ENCODE results near the gene SPRING1.
"Not testable (repeated sequence)": the region's sequence is repeated elsewhere in the genome, so short reads cannot be mapped to it uniquely, and the experiment has no call there.

Gene SPRING1

DNA sequence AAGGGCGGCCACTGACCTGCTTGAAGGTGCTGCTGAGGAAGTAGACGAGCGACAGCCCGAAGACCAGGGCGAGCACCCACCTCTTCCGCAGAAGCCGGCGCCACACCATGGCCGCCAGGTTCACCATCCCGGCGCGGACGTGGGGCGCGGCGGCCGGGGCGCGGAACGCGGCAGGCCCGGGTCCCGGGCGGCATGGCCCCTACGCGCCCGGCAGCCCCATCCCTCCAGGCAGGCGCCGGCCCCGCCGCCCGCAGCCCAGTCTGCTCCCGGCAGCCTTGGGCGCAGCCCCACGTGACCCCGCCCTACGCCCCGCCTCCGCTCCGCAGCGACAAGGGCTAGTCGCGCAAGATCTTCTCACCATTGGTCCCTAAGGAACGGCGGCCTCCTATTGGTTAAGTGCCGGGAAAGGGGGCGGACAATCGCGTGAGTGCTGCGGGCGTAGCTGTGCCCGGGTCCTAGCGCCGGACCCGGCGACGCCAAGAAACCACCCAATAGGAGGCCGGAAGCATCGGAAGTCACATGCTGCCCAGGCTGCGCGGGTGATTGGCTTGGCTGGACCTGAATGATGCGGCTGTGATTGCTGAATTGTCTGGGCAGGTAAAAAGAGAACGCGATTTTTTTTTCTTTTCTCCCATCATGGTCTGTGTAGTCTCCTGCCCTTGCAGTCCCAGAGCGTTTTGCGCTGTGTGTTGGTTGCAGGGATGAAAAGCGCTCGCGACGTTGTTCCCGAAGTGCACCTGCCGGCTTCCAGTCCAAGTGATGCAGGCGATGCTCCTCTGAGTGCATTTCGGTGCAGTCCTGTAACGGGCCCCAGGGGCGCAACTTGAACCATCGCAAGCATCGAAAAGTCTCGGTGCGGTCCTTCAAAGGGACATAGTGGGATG lies at the start of gene SPRING1, which contains the start of gene RNFT2:
TSS of gene SPRING1 (minus strand) at position 296 of the 884 bp plus-strand sequence. CDS start at position 127, 169 bp downstream.
TSS of gene RNFT2 (plus strand) at position 542 of the 884 bp plus-strand sequence. CDS start 2,183 bp downstream, outside the sequence.
- peak; percentile 95 to 100 (median 99) for DNase-seq

GRCh38 chr12:116784238-116784612 lies 46.4 kb upstream of the SPRING1 start:
- no peak for DNase-seq

DNA sequence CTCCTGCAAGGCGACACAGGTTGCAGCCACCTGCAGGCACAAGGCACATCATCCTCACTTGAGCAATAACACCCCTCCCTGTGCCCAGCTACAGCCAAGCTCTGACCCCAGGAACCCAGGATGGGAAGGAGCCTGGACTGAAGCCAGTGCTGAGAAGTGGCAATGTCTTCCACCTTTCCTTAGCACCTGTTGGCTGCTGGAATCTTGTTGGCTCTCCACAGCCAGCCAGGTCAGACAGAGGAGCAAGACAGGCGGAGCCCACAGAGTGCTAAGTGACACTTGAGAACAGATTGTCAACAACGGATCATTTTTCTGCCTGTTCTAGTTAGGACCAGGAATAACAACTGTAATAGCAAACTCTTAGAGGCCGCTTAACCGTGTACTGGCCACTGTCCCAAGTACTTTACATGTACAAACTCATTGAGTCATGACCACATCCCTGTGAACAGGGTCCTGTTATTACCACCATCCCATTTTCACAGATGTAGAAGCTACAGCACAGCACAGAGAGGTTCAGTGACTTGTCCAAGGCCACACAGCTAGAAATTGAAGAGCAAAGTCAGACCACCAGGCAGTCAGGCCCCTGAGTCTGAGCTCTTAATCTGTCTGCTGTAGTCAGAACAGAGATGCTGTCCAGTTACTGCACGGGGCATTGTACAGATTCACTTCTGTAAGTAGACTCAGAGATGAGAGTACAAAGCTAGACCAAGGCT lies 45.8 kb upstream of the SPRING1 start:
- no peak for DNase-seq

DNA sequence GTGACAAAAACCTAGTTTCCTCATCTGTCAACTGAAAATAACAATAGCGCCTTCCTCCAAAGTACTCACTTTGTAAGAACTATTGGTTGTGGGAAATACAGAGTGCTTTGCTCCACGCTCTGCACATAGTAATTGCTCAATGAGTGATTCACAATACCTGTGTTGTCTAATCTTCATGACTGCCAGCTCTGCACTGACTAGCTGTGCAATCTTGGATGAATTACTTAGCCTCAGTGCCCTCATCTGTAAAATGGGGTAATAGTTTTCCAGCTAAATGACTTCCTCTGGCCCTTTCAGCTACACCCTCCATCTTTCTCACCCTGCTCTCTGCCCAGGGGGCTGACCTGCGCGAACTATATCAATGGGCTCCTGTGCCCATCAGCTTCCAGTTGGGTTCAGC lies 43.1 kb upstream of the SPRING1 start:
- no peak for DNase-seq

DNA sequence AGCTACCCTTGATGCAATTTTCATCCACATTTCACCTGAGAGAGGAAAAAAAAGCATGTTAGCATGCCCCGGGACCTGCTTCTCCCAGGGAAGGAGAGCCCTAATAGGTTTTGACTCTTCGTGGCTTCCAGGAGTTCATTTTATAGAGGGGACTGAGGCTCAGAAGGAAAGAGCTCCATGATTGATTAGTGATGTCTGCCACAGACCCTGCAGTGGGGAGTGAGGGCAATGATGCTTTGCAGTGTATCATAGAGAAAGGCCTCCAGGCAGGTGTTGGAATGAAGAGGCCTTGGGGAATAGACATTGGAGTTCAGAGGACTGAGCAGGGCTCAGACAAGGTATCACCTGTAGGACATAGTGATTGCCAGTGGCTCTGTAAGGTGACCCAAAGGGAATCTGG lies 41.7 kb upstream of the SPRING1 start:
- no peak for DNase-seq

GRCh38 chr12:116777245-116777644 lies 39.4 kb upstream of the SPRING1 start:
- no peak for DNase-seq

GRCh38 chr12:116774020-116774419 lies 36.2 kb upstream of the SPRING1 start:
- no peak for DNase-seq

- DNase-seq, result peak in 1 of 58 donors; percentile 4
Observed at GRCh38 chr12:116773276-116773731, 35.4 kb upstream of the SPRING1 start.

DNA sequence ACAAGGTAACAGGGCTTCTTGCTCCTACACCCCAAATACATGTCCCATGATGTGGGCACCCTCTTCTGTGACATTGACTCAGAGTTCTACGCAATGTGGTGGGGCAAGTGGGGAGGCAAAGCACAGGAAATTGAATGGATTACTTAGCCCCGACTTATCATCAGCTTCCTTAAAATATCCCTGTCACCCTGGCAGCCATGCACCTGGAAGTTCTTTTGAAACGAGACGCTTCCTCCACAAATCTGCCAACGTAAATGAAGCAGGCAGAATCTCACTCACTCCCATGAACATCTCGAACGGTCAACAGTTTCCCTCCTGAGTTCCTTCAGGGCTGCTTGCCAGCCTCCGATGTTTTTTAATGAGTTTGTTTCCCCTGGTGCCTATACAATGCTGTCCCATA lies 33.8 kb upstream of the SPRING1 start:
- peak in 1 of 58 donors; percentile 2 for DNase-seq

GRCh38 chr12:116766746-116767145 lies 28.9 kb upstream of the SPRING1 start:
- DNase-seq, result no peak

DNA sequence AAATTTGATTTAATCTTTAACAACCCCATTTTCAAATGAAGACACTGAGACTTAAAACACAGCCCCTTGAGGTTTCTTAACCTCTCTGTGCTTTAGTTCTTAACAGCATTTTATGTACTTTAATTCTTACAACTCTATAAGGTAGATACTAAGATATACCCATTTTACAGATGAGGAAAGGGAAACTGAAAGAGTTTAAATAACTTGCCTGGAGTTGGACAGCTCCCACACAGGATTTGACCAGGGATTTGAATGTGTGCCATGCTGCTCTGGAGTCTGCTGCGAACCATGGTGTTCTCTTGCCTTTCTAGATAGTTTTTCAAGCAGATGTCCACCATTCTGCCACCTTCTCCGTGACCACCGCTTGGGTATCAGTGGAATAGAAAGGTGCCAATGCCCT lies 28.4 kb upstream of the SPRING1 start:
- no peak for DNase-seq

DNA sequence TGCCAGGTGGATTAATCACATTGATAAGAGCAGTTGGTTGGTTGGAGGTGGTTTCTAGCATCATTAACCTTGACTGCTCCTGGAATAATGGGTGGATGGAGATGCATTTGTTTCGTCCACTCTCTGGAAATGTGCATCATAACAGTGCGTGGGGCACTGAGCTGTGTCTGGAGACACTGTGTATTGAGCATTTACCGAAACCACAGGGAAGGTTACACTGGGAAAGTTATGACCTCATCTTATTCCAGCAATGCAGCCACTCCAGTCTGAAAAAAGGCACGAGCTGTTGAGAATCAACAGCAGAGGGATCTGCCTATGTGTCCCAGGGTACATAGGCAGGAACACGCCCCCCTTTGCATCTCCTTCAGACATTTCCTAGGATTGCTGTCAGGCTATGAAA lies 27.4 kb upstream of the SPRING1 start:
- no peak for DNase-seq

- no peak for DNase-seq
Observed at GRCh38 chr12:116761499-116761898, 23.6 kb upstream of the SPRING1 start.

DNA sequence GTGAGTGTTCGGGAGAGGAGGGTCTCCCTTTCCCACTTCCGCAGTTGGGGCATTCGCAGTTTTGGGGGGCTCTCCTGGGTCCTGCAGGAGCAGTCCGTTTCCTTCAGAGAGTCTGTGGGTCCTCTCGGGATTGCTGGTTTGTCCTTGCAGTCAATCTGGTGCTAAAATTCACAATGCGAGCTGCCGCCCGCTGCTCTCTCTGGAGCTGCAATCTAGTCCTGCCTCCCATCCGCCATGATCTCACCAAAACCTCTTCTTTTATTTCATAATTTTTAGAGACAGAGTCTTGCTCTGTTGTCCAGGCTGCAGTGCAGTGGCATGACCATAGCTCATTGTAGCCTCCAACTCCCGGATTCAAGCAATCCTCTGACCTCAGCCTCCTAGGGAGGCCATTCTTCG lies 22.8 kb upstream of the SPRING1 start:
- no peak for DNase-seq

DNA sequence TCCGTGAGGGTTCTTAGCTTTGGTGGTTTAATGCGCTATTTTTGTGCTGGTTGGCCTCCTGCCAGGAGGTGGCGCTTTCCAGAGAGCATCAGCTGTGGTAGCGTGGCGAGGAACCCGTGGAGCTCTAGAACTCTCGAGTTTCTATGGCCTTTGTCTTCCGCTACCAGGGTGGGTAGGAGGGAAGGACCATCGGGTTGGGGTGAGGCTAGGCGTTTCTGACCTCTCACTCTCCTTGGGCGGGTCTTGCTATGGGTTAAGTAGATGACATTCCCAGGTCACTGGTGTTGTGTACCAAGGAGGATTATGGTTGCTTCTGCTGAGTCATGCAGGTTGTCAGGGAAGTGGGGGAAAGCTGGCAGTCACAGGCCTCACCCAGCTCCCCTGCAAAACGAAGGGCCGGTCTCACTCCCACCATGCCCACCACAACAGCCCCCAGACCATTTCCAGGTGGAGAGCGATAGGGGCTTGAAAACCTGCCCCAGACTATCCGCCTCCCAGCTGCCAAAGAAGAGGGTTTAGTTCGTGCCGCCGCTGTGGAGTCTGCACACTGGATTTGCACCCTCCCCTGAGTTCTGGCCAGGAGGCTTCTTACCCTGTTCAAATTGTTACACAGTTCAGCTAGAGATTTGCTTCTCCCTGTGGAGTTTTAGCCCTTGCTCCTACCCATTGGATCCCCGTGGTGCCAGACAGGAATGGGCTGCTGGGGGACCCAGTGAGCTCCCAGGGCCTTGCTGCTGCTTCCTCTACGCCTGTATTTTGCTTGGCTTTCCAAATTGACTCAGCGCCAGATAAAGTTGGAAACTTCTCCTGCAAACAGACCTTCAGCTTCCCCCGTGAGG lies 22.1 kb upstream of the SPRING1 start:
- no peak for DNase-seq

- not testable (repeated sequence) for DNase-seq
Observed at GRCh38 chr12:116754783-116755182, 16.9 kb upstream of the SPRING1 start.

DNA sequence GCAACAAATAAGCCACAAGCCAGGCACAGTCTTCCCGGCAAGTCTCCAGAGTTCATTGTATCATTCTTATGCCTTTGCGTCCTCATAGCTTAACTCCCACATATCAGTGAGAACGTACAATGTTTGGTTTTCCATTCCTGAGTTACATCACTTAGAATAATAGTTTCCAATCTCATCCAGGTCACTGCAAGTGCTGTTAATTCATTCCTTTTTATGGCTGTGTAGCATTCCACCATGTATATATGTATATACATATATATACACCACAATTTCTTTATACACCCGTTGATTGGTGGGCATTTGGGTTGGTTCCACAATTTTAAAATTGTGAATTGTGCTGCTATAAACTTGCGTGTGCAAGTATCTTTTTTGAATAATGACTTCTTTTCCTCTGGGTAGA lies 16.2 kb upstream of the SPRING1 start:
- DNase-seq, result not testable (repeated sequence)

DNA sequence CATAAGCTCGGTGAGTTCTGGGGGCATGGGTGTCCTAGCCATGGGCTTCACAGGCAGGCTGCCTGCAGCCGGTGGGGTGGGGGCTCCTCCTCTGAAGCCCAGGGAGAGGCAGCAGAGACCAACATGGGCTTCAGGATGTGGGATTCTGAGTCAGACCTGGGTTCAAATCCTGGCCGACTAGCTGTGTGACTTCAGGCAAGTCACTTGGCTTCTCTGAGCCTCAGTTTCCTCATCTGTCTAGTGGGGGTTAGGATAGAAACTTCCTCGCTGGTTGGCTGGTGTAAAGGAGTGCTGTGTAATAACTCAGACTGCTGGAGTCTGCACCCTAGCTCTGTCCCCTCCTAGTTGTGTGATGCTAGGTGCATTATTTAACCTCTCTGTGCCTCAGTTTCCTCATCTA lies 12.4 kb upstream of the SPRING1 start:
- DNase-seq, result no peak

GRCh38 chr12:116749884-116750283 lies 12.0 kb upstream of the SPRING1 start:
- no peak for DNase-seq

DNA sequence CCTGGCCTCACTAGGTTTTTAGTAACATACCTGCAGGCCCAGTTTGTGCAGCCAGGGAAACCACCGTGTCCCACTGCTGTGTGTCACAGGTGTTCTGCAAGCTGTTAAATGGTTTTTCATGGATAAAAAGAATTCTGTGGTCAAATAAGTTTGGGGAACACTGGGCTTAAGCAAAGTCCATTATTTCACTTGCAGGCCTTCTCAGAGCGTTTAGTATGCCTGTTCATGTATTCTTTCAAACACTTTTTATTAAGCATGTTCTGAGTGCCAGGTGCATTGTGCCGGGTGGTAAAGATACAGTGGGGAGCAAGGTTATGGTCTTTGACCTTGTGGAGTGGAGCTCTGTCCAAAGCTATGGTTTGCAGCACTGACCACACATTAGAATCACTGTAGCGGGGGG lies 7.7 kb upstream of the SPRING1 start:
- DNase-seq, result no peak

DNA sequence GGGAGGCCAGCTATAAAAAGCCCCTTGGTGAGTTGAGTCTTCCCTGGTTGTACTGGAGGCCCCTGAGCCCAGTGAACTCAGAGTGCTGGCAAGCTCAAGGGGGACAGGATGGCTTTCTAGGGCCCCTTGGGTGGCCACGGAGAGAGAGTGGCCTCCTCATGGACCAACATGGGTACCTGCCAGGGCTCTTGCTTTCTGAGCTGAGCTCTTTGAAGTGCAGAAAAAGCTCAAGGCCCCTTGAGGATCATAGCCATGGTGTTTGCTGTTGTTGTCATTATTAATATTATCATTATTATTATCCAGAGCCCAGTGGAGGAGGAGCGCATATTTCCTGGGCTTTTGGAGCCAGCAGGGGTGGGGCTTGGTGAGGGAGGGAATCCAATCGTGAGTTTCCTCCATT lies 6.9 kb upstream of the SPRING1 start:
- no peak for DNase-seq
